Esophagus muscularis mucosa (tissue), 4 donors: Measurements from ENCODE around the gene AOAH. TPM values are rescaled to one million over a fixed set of nuclear protein-coding genes. Genes with fewer than 3 reads are reported as not detected.

ENCODE experiments used
- DNase-seq: peaks from one replicate; pipeline ENCODE4 v3.0.0-alpha.2; 2017; ENCODE audit errors: extremely low spot score
- H3K27ac ChIP-seq, 4 donors: fragments of 200-600 bp; sonication (generic); replicated peaks in 1 of 4; 1 replicate in 3 of 4; 2 replicates in 1 of 4; pipeline ENCODE4 v1.5.1; 2016 to 2019; ENCODE audit warnings: mild to moderate bottlenecking in 1 of 4
- H3K27me3 ChIP-seq, 4 donors: fragments of 200-600 bp; sonication (generic); one replicate each; pipeline versions ENCODE4 v1.5.1 to v1.6.0; 2016 to 2019
- H3K36me3 ChIP-seq, 4 donors: fragments of 200-600 bp; sonication (generic); one replicate each; pipeline ENCODE4 v1.5.1; 2016 to 2019
- H3K4me1 ChIP-seq, 4 donors: fragments of 200-600 bp; sonication (generic); one replicate each; pipeline ENCODE4 v1.5.1; 2016 to 2019
- H3K4me3 ChIP-seq, 4 donors: fragments of 200-600 bp; sonication (generic); 1 replicate in 2 of 4; 2 replicates in 2 of 4; pipeline ENCODE4 v1.5.1; 2016 to 2019; ENCODE audit warnings: mild to moderate bottlenecking in 4 of 4, moderate library complexity in 1 of 4
- H3K9me3 ChIP-seq, 4 donors: fragments of 200-600 bp; sonication (generic); 1 replicate in 3 of 4; 2 replicates in 1 of 4; pipeline ENCODE4 v1.5.1; 2016 to 2019
- CTCF ChIP-seq, 3 experiments: fragments of 200-600 bp in 2 of 3; fragments of 450-650 bp in 1 of 3; sonication (generic) in 2 of 3; IDR thresholded peaks; one replicate each; pipeline ENCODE4 v1.5.1; 2017 to 2019; ENCODE audit warnings: antibody characterized with exemption in 3 of 3, mild to moderate bottlenecking in 2 of 3, moderate library complexity in 1 of 3
- EP300 ChIP-seq: sonication (generic); formaldehyde crosslinking; IDR thresholded peaks from one replicate; pipeline ENCODE4 v1.6.1; 2017; ENCODE audit warnings: antibody characterized with exemption
- POLR2A ChIP-seq: fragments of 450-650 bp; IDR thresholded peaks from one replicate; pipeline ENCODE4 v1.6.1; 2017; ENCODE audit warnings: antibody characterized with exemption, moderate library complexity, mild to moderate bottlenecking, low read depth
- POLR2AphosphoS5 ChIP-seq, 2 donors: sonication (generic); formaldehyde crosslinking; IDR thresholded peaks; one replicate each; pipeline ENCODE4 v1.6.1; 2017; ENCODE audit warnings: antibody characterized with exemption in 2 of 2
- WGBS: methylation state at CpG from one replicate; pipeline ENCODE4 v1.1.5; 2018; 5-methylcytosine and 5-hydroxymethylcytosine counted together
- intact Hi-C: fragments of 100-400 bp; cut with DNase I; formaldehyde crosslinking; loops from one replicate; pipeline ENCODE4 v1.15.1; 2023
- total RNA-seq, 4 donors: library from RNA; depleted of rRNA; stranded (reverse); fragments of >200 nt; gene quantifications; one replicate each; pipeline versions ENCODE4 v1.1.0 to v1.2.1, GENCODE V29; 2016

The AOAH gene
- total RNA-seq, 4 donors from 2014 or later, result 2.0 to 16.1 (median 4.5) TPM

GRCh38 chr7:36532981-36533499 is 191.3 kb downstream of the AOAH start:
- H3K9me3 ChIP-seq, result no peaks in the 10 kb centered on the region
- no peaks in the 10 kb centered on the region for H3K36me3 ChIP-seq
- no peak overlapping the region for H3K27ac ChIP-seq
- H3K27me3 ChIP-seq, result no peaks in the 10 kb centered on the region
- 88% methylated on average over 5 of the region's 5 CpGs for WGBS
- no peak overlapping the region for H3K4me3 ChIP-seq
- intact Hi-C loops, result no loop called here
- DNase-seq, result no peak
- H3K4me1 ChIP-seq, result no peaks in the 10 kb centered on the region
- TF ChIP-seq CTCF (IDR thresholded peaks at IDR 0.05), result no peak
- TF ChIP-seq POLR2A, result no peak
- TF ChIP-seq EP300, result no peak

GRCh38 chr7:36531951-36532350 is 192.3 kb downstream of the AOAH start:
- H3K9me3 ChIP-seq, result no peaks in the 10 kb centered on the region
- no peaks in the 10 kb centered on the region for H3K4me1 ChIP-seq
- no peaks in the 10 kb centered on the region for H3K36me3 ChIP-seq
- WGBS, result 86% methylated on average over 7 of the region's 7 CpGs
- intact Hi-C loops, result no loop called here
- H3K27ac ChIP-seq, result no peak overlapping the region
- H3K27me3 ChIP-seq, result no peaks in the 10 kb centered on the region
- H3K4me3 ChIP-seq, result no peak overlapping the region
- DNase-seq, result no peak
- TF ChIP-seq CTCF (IDR thresholded peaks at IDR 0.05) (no peak), EP300 (no peak), POLR2A (no peak), POLR2AphosphoS5 (IDR thresholded peaks at IDR 0.05) (no peak)

GRCh38 chr7:36530456-36530855 is 193.8 kb downstream of the AOAH start:
- H3K27me3 ChIP-seq, result no peaks in the 10 kb centered on the region
- no peaks in the 10 kb centered on the region for H3K36me3 ChIP-seq
- 81% methylated on average over 2 of the region's 2 CpGs for WGBS
- intact Hi-C loops, result no loop called here
- H3K4me3 ChIP-seq, result no peak overlapping the region
- no peaks in the 10 kb centered on the region for H3K4me1 ChIP-seq
- no peak overlapping the region for H3K27ac ChIP-seq
- no peaks in the 10 kb centered on the region for H3K9me3 ChIP-seq
- no peak for TF ChIP-seq POLR2A
- no peak for TF ChIP-seq CTCF (IDR thresholded peaks at IDR 0.05)
- TF ChIP-seq POLR2AphosphoS5 (IDR thresholded peaks at IDR 0.05), result no peak
- no peak for TF ChIP-seq EP300
- DNase-seq, result no peak

- intact Hi-C loops, result no loop called here
- WGBS, result 84% methylated on average over 6 of the region's 6 CpGs
Measured at GRCh38 chr7:36527549-36527913, 196.8 kb downstream of the AOAH start.

More at GRCh38 chr7:36527549-36527913, 196.8 kb downstream of the AOAH start:
- DNase-seq, result no peak
- Histone ChIP-seq H3K4me3 (no peak overlapping the region), H3K4me1 (no peaks in the 10 kb centered on the region), H3K36me3 (no peaks in the 10 kb centered on the region), H3K27ac (no peak overlapping the region), H3K9me3 (no peaks in the 10 kb centered on the region), H3K27me3 (no peaks in the 10 kb centered on the region)
- TF ChIP-seq EP300 (no peak), POLR2A (no peak), POLR2AphosphoS5 (IDR thresholded peaks at IDR 0.05) (no peak), CTCF (IDR thresholded peaks at IDR 0.05) (no peak)
